ENCODE measurements around the gene FOXP2.

DNA sequence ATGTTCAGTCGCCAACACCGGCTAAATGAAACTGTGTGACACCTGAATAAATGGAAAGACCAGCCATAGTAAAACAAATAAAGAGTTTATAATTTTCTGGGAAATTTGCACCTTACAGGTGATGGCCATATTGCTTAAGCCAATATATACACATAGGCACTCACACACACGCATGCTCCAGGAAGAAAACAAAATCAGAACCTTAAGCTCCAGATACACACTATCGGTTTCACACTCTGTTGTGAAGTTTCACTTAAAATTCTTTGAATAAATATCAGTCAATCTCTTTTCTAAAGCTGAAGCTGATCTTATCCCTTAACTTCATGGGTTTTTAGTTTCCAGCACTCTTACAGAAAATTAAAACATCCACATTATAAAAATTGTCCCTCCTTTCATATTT is 280.6 kb downstream of the FOXP2 start:
- TF ChIP-seq, protein P1, sequence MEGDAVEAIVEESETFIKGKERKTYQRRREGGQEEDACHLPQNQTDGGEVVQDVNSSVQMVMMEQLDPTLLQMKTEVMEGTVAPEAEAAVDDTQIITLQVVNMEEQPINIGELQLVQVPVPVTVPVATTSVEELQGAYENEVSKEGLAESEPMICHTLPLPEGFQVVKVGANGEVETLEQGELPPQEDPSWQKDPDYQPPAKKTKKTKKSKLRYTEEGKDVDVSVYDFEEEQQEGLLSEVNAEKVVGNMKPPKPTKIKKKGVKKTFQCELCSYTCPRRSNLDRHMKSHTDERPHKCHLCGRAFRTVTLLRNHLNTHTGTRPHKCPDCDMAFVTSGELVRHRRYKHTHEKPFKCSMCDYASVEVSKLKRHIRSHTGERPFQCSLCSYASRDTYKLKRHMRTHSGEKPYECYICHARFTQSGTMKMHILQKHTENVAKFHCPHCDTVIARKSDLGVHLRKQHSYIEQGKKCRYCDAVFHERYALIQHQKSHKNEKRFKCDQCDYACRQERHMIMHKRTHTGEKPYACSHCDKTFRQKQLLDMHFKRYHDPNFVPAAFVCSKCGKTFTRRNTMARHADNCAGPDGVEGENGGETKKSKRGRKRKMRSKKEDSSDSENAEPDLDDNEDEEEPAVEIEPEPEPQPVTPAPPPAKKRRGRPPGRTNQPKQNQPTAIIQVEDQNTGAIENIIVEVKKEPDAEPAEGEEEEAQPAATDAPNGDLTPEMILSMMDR (IDR thresholded peaks at IDR 0.05), result no peak
- no peak for TF ChIP-seq POLR2A (IDR thresholded peaks at IDR 0.05)
